ENCODE results near the gene NELL1. TPM values are rescaled to one million over a fixed set of nuclear protein-coding genes. Genes with fewer than 3 reads are reported as not detected.

The NELL1 gene
- total RNA-seq, 1 experiment from 2014 or later, result not detected

- DNase-seq (no peak), ATAC-seq (no peak)
- H3K4me1 ChIP-seq (ENCODE audit: insufficient read depth, low read length), result no peaks in the 10 kb centered on the region
- H3K36me3 ChIP-seq (ENCODE audit: low read depth, low read length), result no peaks in the 10 kb centered on the region
- no peak overlapping the region for H3K4me3 ChIP-seq (ENCODE audit: low read length)
- no peaks in the 10 kb centered on the region for H3K79me2 ChIP-seq (ENCODE audit: low read length)
- no peaks in the 10 kb centered on the region for H4K20me1 ChIP-seq (ENCODE audit: low read length)
- H2AFZ ChIP-seq (ENCODE audit: low read length), result no peak overlapping the region
- H3K9ac ChIP-seq (ENCODE audit: low read length), result no peak overlapping the region
- H3K9me2 ChIP-seq (replicated peaks; ENCODE audit: low read length), result no peaks in the 10 kb centered on the region
- no peaks in the 10 kb centered on the region for H3F3A ChIP-seq (ENCODE audit: low read length, unreplicated experiment)
- intact Hi-C loops (cut with micrococcal nuclease), result no loop called here
- no TSS peak for BruUV-seq (replicated peaks)
- H3K4me2 ChIP-seq (ENCODE audit: low read length), result no peak overlapping the region
- peaks cover 7% of the 10 kb centered on the region; the same call in 1 of the 2 replicates for H3K9me3 ChIP-seq (ENCODE audit: low read length)
- ChIA-PET CTCF (no interaction called here), POLR2A (ENCODE audit: unreplicated experiment) (no interaction called here)
- no peak for TF ChIP-seq CTCF (conservative IDR thresholded peaks at IDR 0.05; ENCODE audit: low read depth, low read length)
- no peak for TF ChIP-seq EZH2phosphoT487 (IDR thresholded peaks at IDR 0.05; ENCODE audit: borderline replicate concordance, low read length)
- no peak for TF ChIP-seq EZH2 (IDR thresholded peaks at IDR 0.05; ENCODE audit: low read length, unreplicated experiment)
- H3K27me3 ChIP-seq (ENCODE audit: low read length), result no peaks in the 10 kb centered on the region
- H3K27ac ChIP-seq (ENCODE audit: low read length), result no peak overlapping the region
Observed at GRCh38 chr11:21566521-21567117, 897.2 kb downstream of the NELL1 start.

- Histone ChIP-seq H3K27ac (ENCODE audit: low read length) (no peak overlapping the region), H3K4me3 (ENCODE audit: low read length) (no peak overlapping the region), H3K36me3 (ENCODE audit: low read depth, low read length) (no peaks in the 10 kb centered on the region), H4K20me1 (ENCODE audit: low read length) (no peaks in the 10 kb centered on the region), H3F3A (ENCODE audit: low read length, unreplicated experiment) (no peaks in the 10 kb centered on the region), H3K4me2 (ENCODE audit: low read length) (no peak overlapping the region), H2AFZ (ENCODE audit: low read length) (no peak overlapping the region), H3K4me1 (ENCODE audit: insufficient read depth, low read length) (no peaks in the 10 kb centered on the region), H3K9me2 (replicated peaks; ENCODE audit: low read length) (no peaks in the 10 kb centered on the region), H3K9me3 (ENCODE audit: low read length) (peaks cover 7% of the 10 kb centered on the region; the same call in 1 of the 2 replicates), H3K27me3 (ENCODE audit: low read length) (no peaks in the 10 kb centered on the region), H3K9ac (ENCODE audit: low read length) (no peak overlapping the region), H3K79me2 (ENCODE audit: low read length) (no peaks in the 10 kb centered on the region)
- ChIA-PET POLR2A (ENCODE audit: unreplicated experiment) (no interaction called here), CTCF (no interaction called here)
- DNase-seq (no peak), ATAC-seq (no peak)
- BruUV-seq (replicated peaks), result no TSS peak
- TF ChIP-seq EZH2 (IDR thresholded peaks at IDR 0.05; ENCODE audit: low read length, unreplicated experiment) (no peak), EZH2phosphoT487 (IDR thresholded peaks at IDR 0.05; ENCODE audit: borderline replicate concordance, low read length) (no peak), CTCF (conservative IDR thresholded peaks at IDR 0.05; ENCODE audit: low read depth, low read length) (no peak)
- intact Hi-C loops (cut with micrococcal nuclease), result no loop called here
Observed at GRCh38 chr11:21567645-21568290, 898.4 kb downstream of the NELL1 start.

GRCh38 chr11:21572210-21572609 lies 902.8 kb downstream of the NELL1 start:
- ChIA-PET POLR2A (ENCODE audit: unreplicated experiment) (no interaction called here), CTCF (no interaction called here)
- no peak for TF ChIP-seq CTCF (conservative IDR thresholded peaks at IDR 0.05; ENCODE audit: low read depth, low read length)
- no peak for TF ChIP-seq EZH2phosphoT487 (IDR thresholded peaks at IDR 0.05; ENCODE audit: borderline replicate concordance, low read length)
- TF ChIP-seq EZH2 (IDR thresholded peaks at IDR 0.05; ENCODE audit: low read length, unreplicated experiment), result no peak
- no peak for ATAC-seq
- Histone ChIP-seq H3K9ac (ENCODE audit: low read length) (no peak overlapping the region), H3K9me3 (ENCODE audit: low read length) (peaks cover under 1% of the 10 kb centered on the region; the same call in 1 of the 2 replicates), H3K4me2 (ENCODE audit: low read length) (no peak overlapping the region), H4K20me1 (ENCODE audit: low read length) (no peaks in the 10 kb centered on the region), H3K4me1 (ENCODE audit: insufficient read depth, low read length) (no peaks in the 10 kb centered on the region), H3K4me3 (ENCODE audit: low read length) (no peak overlapping the region), H2AFZ (ENCODE audit: low read length) (no peak overlapping the region), H3K27me3 (ENCODE audit: low read length) (no peaks in the 10 kb centered on the region), H3K27ac (ENCODE audit: low read length) (no peak overlapping the region), H3K36me3 (ENCODE audit: low read depth, low read length) (no peaks in the 10 kb centered on the region), H3F3A (ENCODE audit: low read length, unreplicated experiment) (no peaks in the 10 kb centered on the region), H3K79me2 (ENCODE audit: low read length) (no peaks in the 10 kb centered on the region), H3K9me2 (replicated peaks; ENCODE audit: low read length) (no peaks in the 10 kb centered on the region)
- BruUV-seq (replicated peaks), result no TSS peak
- no peak for DNase-seq
- intact Hi-C loops (cut with micrococcal nuclease), result no loop called here
